Activated CD8-positive, alpha-beta memory T cell treated with anti-CD3 and anti-CD28 coated beads, Interleukin-2, amount 50 U/mL, for 4 hours (primary cell): ENCODE data around the gene SLC17A5.
"Not testable (repeated sequence)": the region's sequence is repeated elsewhere in the genome, so short reads cannot be mapped to it uniquely, and the experiment has no call there.

Experiments
- DNase-seq: peaks from one replicate; pipeline ENCODE4 v3.0.0-alpha.2; 2020

The SLC17A5 gene, protein sequence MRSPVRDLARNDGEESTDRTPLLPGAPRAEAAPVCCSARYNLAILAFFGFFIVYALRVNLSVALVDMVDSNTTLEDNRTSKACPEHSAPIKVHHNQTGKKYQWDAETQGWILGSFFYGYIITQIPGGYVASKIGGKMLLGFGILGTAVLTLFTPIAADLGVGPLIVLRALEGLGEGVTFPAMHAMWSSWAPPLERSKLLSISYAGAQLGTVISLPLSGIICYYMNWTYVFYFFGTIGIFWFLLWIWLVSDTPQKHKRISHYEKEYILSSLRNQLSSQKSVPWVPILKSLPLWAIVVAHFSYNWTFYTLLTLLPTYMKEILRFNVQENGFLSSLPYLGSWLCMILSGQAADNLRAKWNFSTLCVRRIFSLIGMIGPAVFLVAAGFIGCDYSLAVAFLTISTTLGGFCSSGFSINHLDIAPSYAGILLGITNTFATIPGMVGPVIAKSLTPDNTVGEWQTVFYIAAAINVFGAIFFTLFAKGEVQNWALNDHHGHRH

DNA sequence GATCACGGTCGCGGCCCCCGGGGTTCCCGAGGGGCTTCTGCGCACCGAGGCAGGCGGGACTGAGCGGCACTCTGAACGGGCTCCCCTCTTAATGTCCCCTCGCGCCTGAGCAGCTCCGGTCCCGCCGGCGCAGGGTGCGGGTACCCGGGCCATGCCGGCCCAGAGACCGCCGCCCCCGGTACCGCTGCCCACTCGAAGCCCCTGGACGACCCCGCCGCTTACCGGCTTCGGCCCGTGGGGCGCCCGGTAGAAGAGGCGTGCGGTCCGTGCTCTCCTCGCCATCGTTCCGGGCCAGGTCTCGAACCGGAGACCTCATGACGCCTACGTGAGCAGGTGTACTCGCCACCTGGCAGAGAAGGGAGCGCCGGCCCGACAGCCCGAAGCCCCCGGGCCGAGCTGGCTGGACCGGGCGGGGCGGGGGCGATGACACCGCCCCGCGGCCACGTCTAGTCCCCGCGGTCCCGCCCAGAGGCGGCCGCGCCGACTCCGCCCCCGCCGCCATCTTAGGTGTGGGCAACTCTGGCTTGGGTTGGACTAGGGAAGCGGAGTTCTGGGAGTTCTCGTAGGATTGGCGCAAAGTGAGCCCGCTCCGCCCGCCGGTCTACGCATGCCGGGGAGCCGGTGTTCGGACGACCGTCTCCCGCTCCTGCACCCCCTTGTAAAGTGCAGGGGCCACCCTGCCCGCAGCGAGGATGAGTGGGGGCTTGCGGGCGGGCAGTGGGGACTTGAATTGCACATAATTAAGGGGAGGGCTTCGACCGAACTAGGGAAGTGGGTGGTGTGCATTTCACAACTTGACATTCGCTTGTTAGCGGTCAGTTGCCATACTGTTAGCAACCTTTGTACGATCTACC is at the start of gene SLC17A5:
Gene SLC17A5 (minus strand): TSS at position 422 of the 854 bp plus-strand sequence. CDS start 106 bp downstream, at position 316.
- peak; percentile 88 for DNase-seq

DNA sequence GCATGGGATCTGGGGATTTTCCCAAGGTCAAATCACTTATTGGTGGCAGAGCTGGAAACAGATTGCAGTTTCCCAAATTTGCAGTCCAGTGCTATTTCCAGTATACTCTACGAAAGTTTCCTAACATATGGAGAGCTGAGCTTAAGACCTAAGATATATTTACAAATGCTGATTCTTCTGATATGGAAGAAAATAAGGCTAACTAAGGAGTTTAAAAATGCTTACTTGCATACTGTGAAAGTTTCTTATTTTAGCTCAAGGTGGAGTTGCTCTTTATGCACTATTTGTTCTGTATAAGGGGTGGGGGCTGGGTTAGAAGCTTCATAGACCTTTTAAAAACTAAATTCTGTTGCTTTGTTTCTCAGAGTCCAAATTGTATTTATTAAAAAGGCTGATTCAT is 49.7 kb upstream of the SLC17A5 start:
- no peak for DNase-seq

DNA sequence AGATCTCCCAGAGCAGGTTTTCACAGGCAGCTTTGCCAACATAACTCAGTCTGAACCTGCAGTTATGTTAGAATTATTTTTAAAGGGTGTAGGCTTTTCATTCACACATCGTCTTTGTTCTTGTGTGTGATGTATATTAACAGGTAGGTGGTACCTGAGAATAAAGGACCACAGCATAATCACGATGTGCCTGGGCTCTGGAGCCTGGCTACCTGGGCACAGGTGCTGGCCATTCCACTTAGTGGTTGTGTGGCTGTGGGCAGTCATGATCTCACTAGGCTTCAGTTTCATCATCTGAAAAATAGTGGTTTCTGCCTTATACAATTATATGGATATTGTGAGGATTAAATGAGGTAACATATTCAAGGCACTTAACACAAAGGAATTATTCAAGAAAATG is 48.7 kb upstream of the SLC17A5 start:
- DNase-seq: no peak

DNA sequence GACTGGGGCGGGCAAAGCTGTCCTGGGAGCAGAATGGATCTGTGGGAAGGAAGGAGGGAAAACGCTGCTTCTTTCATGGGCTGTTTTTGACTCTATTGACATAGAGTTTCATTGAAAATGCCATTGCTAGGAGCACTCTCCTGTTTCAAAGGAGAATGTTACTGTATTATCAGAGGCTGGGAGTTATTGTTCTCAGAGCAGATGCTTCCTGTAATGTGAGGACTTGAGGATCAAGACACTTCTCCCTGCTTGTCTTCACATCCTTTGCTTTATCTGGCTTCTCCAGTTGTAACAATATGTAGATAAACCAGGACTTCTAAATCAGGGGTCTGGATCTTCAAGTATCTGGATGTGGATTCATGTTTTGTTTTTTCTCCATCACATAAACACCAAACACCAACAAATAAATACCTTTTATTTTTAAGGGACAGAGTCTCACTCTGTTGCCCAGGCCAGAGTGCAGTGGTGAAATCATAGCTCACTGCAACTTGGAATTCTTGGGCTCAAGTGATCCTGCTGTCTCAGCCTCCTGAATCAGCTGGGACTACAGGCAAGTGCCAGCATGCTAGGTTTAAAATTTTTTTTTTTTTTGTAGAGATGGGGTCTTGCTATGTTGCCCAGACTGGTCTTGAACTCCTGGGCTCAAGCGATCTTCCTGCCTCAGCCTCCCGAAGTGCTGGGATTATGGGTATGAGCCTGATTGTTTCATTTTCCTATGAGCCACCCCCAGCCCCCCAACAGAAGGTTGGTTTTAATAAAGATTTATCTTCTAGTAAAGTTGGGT is 46.1 kb upstream of the SLC17A5 start:
- DNase-seq: no peak

DNA sequence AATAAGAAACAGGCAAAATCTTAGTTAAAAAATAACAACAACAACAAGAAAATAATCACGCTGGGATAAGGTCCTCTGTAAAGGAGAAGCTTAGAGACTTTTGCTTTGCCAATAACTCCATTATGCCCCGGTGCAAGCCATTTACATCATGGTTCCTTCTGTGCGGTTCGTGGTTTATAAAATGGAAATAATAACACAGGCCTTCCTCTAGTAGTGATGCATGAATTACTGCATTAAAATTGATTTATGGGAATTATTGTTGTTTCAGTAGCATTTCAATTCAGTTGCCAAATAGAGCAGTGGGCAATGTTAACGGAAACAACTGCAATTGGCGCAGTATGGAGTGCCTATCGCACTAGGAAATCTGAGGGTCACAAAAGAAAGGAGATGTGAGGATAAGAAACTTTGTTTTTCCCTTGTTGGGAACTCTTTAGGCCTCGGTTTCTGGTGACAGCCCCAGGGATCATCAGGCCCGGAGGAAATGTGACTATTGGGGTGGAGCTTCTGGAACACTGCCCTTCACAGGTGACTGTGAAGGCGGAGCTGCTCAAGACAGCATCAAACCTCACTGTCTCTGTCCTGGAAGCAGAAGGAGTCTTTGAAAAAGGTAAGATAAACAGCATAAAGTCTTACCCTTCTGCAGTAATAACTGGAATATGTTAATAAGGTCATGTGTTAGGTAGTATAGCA is 43.3 kb upstream of the SLC17A5 start:
- DNase-seq: no peak

DNA sequence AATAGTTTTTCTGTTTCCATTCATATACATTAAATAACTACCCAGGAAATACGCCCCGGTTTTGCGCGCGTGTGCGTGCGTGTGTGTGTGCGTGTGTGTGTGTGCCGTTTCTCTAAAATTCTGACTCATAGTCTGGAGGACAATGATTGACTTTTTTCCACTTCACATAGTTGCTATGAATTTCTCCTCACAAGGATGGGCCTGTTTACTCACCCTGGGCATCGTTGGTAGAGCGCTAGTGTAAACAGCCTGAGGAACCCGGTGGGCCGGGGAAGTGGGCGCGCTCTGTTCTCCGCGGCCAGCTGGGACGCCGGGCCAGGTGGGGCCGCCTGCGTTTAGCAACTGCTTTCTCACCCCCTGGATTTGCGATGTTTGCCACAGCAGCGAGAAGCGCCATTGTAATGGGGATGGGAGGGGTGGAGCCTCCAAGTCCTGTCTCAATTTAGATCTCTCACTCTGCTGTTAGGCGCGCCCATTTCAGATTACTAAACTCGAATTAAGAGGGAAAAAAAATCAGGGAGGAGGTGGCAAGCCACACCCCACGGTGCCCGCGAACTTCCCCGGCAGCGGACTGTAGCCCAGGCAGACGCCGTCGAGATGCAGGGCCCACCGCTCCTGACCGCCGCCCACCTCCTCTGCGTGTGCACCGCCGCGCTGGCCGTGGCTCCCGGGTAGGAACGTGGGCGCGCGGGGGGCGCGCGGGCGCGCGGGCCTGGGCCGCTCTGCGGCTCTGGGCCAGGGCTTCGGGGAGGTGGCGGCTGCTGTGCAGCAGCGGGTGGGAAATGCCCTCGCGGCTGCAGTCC is 42.0 kb upstream of the SLC17A5 start, which contains the start of gene CD109:
Gene CD109 (plus strand): TSS at position 585 of the 803 bp plus-strand sequence. CDS start 13 bp downstream, at position 598.
- peak; percentile 51 for DNase-seq

DNA sequence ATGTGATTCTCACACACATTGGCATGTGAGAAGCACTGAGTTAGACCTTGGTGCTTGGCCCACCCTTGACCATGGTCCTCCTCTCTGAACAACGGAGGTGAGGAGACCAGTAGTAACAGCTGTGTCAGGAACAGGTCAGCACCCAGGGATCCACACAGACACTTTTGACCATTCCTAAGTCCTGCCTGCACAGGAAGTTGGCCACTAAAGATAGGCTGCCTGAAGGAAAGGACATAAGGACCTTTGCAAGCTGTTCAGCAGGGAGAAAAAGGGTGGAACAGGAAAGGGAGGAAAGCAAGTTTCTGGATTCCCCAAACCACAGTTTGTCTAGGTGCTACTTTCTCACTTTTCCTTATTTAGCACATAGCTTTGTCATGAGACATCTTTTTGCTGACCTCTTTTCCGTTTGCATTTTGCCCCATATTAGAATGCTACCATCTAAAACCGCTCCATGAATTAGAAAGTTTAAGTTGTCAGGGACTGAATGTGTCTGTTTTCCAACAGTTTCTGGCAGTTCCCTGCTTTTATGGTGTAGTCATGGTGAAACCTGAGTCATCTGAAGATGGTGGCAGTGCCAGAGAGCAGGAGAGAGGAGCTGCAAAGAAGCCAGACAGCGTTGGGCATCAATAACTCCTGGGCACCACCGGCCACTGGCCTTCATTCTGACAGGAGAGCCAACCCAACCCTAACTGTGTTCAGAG is 41.1 kb upstream of the SLC17A5 start:
- no peak for DNase-seq

DNA sequence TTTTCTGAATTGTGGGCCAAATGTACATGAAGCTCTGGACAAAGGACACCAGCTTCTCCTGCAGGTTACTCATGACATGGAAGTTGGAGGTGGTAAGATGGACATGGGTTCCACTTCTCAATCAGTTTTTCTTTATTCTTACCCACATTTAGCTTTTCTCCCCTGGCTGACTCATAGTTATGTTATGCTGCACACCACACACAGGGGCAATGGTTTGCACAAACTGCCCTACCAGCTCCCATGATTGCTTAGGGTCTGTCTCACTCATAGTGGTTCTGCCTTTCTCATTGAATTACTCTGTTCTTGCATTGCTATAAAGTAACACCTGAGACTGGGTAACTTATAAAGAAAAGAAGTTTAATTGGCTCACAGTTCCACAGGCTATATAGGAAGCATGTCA is 37.7 kb upstream of the SLC17A5 start:
- DNase-seq: no peak

DNA sequence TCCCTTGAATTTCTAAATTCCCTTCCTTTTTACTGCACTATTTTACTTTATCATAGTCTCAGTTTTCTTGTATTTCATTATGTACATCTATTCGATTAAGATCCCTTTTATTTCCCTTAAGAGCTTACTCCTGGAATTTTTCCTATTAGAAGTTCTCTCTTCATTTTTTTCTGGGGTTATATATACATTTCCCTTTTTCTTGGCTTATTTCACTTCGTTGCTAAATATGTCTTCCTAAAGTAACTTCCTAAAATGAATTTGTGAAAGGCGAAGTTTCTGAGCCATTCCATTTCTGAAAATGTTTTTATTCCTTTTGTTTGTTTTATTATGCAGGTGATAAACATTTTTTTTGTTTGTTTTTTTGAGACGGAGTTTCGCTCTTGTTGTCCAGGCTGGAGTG is 36.3 kb upstream of the SLC17A5 start:
- DNase-seq: no peak

DNA sequence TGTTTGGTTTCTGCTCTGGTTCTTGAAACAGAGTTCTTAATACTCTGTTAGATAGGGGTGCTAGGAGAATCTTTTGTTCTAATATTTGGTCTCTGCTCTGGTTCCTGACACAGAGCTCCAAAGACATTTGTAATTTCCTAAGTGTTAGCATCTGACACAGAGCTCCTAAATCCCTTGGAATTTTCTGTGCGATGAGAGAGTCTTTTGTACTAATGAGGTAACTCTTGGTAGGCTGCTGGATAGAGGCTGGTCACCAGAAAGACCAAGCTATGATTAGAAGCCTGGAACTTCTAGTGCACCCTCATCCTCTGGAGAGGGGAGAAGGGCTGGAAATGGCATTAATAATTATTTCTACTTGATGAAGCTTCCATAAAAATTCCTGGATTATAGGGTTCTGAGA is 34.6 kb upstream of the SLC17A5 start:
- no peak for DNase-seq

DNA sequence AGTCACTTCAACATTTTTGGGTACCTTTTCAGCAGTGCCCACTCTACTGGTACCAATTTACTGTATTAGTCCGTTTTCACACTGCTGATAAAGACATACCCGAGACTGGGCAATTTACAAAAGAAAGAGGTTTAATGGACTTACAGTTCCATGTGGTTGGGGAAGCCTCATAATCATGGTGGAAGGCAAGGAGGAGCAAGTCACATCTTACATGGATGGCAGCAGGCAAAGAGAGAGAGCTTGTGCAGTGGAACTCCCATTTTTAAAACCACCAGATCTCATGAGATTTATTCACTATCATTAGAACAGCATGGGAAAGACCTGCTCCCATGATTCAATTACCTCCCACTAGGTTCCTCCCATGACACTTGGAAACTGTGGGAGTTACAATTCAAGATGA is 29.8 kb upstream of the SLC17A5 start:
- DNase-seq: not testable (repeated sequence)

DNA sequence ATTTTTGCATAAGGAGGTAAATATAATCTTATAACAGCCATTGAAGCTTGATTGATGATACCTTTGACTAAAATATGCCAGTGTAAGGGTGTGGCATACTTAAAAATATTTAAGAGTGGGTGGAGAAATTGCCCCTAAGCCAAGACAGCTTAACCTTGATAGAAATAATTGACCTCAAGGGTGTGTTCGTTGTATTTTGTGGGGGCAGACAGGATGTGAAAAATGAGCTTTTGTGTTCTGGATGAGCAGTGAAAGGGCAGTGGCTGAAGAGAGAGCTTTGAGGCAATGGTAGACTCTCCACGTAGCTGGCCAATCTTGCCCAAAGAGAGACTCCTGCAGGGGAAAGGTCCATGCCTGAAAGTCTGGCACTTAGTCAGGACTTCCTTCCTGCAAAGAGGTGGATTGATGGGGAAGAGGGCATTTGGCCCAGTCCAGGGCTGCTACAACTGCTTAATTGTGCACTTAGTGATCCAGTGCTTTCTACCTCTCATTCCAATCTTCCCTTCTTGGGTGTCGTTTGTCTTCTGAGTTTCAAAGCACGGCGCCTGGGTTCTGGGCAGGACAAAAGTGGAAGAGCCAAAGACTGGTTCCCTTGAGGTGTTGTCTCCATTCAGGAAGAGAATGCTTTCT is 26.6 kb upstream of the SLC17A5 start:
- DNase-seq: no peak

DNA sequence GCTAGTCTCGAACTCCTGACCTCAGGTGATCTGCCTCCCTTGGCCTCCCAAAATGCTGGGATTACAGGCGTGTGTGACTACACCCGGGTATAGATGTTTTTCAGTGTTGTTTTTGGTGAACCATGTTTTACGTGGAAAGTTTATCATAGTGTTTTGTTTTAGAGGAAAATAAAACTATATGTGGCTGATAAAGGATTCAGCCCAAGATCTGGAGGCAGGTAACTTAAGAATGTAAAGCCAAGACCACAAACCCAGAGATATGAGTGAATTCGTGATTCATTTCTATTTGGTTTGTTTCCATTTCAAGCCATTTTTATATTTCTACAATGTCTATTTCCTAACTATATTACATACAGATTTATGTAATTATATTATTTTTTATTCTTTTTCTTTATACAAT is 26.1 kb upstream of the SLC17A5 start:
- DNase-seq: not testable (repeated sequence)

DNA sequence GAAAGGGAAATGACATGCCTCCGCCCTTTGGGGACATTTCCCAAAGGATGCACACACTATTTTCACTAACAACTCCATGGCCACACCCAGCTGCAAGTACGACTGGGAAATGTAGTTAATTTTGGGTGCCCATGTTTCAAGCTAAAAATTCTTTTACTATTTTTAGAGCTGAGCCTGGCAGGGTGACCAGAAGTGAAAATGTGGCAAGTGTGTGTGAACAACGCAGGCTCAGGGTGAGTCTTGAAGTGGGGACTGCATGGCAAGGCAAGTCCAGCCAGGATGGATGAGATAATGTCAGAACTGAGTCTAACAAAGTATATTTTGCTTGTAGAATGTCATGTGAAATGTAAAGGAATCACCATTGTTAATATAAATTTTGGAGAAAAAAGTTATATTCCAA is 25.2 kb upstream of the SLC17A5 start:
- no peak for DNase-seq

DNA sequence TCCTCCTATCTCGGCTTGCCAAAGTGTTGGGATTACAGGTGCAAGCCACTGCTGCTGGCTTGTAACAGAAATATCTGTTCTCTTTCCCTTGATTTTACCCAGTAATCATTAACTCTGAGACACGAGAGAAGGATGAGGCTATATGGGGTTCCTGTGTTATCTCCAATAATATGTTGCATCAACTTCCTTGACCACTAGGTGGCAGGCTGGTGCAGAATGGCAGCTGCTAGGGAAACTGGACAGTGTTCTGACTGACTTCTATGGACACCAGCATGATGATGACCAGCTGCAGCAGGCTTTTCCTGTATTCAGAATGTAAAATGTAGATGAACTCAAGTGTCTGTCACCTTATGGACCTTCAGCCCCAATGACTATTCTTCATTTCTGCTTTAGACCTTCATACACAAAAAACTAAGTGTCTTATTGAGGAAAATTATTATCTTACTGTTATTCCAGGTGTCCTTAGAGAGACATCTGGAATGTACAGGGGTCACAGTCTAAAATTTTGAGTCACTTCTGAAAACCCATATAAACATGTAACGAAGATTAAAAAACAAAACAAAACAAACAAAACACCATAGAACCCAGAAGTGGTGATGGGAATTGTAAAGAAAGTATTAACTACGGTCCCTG is 21.8 kb upstream of the SLC17A5 start:
- DNase-seq: peak; percentile 66

DNA sequence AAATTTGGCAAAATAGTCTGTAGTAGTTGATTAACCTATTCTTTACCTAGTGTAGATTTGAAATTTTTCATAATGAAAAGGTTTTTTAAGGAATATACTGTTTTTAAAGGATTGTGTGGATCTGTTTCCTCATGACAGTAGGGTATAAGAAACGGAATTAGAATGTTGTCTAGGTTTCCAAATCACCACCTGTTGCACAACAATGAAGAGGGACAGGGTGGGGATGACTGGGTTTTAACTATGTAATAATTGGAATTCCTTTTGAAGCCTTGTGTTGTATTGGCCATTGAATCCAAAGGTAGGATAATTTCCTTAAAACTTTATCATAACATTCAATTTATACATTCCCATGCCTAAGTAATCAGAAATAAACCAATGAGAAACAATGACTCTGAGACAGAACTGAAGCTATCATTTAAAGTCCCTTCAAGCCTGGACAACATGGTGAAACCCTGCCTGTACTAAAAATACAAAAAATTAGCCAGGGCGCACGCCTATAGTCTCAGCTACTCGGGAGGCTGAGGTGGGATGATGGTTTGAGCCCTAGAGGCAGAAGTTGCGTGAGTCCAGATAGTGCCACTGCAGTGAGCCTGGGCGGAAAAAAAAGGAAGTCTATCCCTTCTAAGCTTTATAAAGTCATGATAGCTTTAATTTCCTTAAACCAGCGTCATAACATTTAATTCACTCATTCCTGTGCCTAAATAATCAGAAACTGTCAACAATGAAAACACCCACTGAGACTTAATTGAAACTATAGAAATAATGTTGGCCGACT is 18.3 kb upstream of the SLC17A5 start:
- DNase-seq: no peak

DNA sequence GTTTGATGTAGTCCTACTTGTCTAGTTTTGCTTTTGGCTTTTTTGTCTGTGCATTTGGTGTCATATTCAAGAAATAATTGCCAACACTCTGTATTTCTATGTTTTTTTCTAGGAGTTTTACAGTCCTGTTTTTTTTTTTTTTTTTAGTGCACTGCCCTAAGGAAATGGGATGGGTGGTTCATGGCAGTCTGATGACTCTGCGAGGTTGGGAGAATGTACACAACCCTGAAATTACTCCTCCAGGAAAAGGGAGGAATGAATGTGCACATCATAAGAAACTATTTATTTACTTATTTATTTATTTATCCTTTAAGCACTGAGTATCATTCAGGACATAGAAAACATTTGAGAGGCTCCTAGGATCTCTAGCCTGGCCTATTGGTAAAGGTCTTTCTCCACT is 15.2 kb upstream of the SLC17A5 start:
- no peak for DNase-seq

DNA sequence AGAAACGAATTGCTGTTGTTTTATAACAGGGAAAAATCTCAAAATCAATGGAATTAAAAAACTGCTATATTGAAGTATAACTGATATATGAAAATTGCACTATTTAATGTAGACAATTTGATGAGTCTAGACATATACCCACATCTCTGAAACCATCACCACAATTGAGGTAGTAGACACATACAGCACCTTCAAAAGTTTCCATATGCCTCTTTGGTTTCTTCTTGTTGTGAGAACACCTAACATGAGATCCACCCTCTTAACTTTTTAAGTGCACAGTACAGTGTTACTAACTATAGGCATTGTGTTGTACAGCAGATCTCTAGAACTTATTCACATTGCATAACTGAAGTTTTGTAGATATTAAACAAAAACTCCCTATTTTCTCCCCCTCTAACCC is 14.0 kb upstream of the SLC17A5 start:
- DNase-seq: no peak

DNA sequence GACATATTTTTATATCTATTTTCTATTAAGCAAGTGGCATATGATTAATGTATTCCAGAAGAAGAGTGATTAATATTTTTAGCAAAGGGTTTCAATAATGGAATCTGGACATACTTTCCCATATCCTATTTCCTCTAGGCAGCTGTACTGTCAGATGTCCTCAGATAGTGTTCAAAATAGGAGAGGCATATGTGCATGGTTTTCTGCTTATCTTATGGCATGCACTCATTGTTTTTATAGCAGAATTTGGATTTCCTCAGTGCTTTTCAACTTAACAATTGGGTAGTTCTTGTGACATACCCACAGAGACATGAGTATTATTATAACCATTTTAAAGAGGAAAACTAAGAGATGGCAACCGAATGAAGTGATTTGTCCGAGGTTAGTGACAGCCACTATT is 12.6 kb upstream of the SLC17A5 start:
- DNase-seq: no peak
